ENCODE data around the gene FAM151A. TPM values are rescaled to one million over a fixed set of nuclear protein-coding genes. Genes with fewer than 3 reads are reported as not detected.
"Not testable (repeated sequence)": the region's sequence is repeated elsewhere in the genome, so short reads cannot be mapped to it uniquely, and the experiment has no call there.

The FAM151A gene
- total RNA-seq, 1 donor from 2014 or later = not detected

- Histone ChIP-seq H3K36me3 (ENCODE audit: control insufficient read depth, insufficient read depth, low read length) (no peaks in the 10 kb centered on the region), H3K27me3 (ENCODE audit: control insufficient read depth, insufficient read depth, low read length) (peaks cover 2% of the 10 kb centered on the region), H3K4me3 (ENCODE audit: low read depth, low read length) (no peak overlapping the region)
- TF ChIP-seq CTCF (IDR thresholded peaks at IDR 0.05; ENCODE audit: insufficient read depth, low read length, poor library complexity, severe bottlenecking) = no peak
- DNase-seq (ENCODE audit: low read depth) = no peak
Measured at GRCh38 chr1:54643736-54644135, 20.4 kb upstream of the FAM151A start.

- peaks cover 2% of the 10 kb centered on the region for H3K27me3 ChIP-seq (ENCODE audit: control insufficient read depth, insufficient read depth, low read length)
- no peak within 1 kb of the TSS for H3K4me3 ChIP-seq (ENCODE audit: low read depth, low read length)
- no peak for DNase-seq (ENCODE audit: low read depth)
- TF ChIP-seq CTCF (IDR thresholded peaks at IDR 0.05; ENCODE audit: insufficient read depth, low read length, poor library complexity, severe bottlenecking) = no peak
- H3K36me3 ChIP-seq (ENCODE audit: control insufficient read depth, insufficient read depth, low read length) = no peaks in the 10 kb centered on the region
Measured at GRCh38 chr1:54640863-54641836, 17.8 kb upstream of the FAM151A start, which contains the start of gene MROH7. Gene MROH7, plus strand, starts transcription at chr1:54641786. Its CDS starts 11,141 bp downstream, at chr1:54652927.

GRCh38 chr1:54640361-54640760 lies 17.0 kb upstream of the FAM151A start:
- TF ChIP-seq CTCF (IDR thresholded peaks at IDR 0.05; ENCODE audit: insufficient read depth, low read length, poor library complexity, severe bottlenecking) = no peak
- H3K27me3 ChIP-seq (ENCODE audit: control insufficient read depth, insufficient read depth, low read length) = peaks cover 2% of the 10 kb centered on the region
- DNase-seq (ENCODE audit: low read depth) = no peak
- H3K36me3 ChIP-seq (ENCODE audit: control insufficient read depth, insufficient read depth, low read length) = no peaks in the 10 kb centered on the region
- H3K4me3 ChIP-seq (ENCODE audit: low read depth, low read length) = no peak overlapping the region

GRCh38 chr1:54636461-54637446 lies 13.4 kb upstream of the FAM151A start:
- not testable (repeated sequence) for H3K4me3 ChIP-seq (ENCODE audit: low read depth, low read length); H3K36me3 ChIP-seq (ENCODE audit: control insufficient read depth, insufficient read depth, low read length); DNase-seq (ENCODE audit: low read depth); H3K27me3 ChIP-seq (ENCODE audit: control insufficient read depth, insufficient read depth, low read length)

GRCh38 chr1:54635804-54636203 lies 12.5 kb upstream of the FAM151A start:
- not testable (repeated sequence) for H3K27me3 ChIP-seq (ENCODE audit: control insufficient read depth, insufficient read depth, low read length); H3K36me3 ChIP-seq (ENCODE audit: control insufficient read depth, insufficient read depth, low read length); H3K4me3 ChIP-seq (ENCODE audit: low read depth, low read length); DNase-seq (ENCODE audit: low read depth)

- no peak for DNase-seq (ENCODE audit: low read depth)
- Histone ChIP-seq H3K27me3 (ENCODE audit: control insufficient read depth, insufficient read depth, low read length) (peaks cover 2% of the 10 kb centered on the region), H3K36me3 (ENCODE audit: control insufficient read depth, insufficient read depth, low read length) (no peaks in the 10 kb centered on the region), H3K4me3 (ENCODE audit: low read depth, low read length) (no peak overlapping the region)
- TF ChIP-seq CTCF (IDR thresholded peaks at IDR 0.05; ENCODE audit: insufficient read depth, low read length, poor library complexity, severe bottlenecking) = no peak
Measured at GRCh38 chr1:54627196-54627595, 3.9 kb upstream of the FAM151A start.

All from kidney epithelial cell (primary cell).